ENCODE results near the gene KYNU.

Gene KYNU

DNA sequence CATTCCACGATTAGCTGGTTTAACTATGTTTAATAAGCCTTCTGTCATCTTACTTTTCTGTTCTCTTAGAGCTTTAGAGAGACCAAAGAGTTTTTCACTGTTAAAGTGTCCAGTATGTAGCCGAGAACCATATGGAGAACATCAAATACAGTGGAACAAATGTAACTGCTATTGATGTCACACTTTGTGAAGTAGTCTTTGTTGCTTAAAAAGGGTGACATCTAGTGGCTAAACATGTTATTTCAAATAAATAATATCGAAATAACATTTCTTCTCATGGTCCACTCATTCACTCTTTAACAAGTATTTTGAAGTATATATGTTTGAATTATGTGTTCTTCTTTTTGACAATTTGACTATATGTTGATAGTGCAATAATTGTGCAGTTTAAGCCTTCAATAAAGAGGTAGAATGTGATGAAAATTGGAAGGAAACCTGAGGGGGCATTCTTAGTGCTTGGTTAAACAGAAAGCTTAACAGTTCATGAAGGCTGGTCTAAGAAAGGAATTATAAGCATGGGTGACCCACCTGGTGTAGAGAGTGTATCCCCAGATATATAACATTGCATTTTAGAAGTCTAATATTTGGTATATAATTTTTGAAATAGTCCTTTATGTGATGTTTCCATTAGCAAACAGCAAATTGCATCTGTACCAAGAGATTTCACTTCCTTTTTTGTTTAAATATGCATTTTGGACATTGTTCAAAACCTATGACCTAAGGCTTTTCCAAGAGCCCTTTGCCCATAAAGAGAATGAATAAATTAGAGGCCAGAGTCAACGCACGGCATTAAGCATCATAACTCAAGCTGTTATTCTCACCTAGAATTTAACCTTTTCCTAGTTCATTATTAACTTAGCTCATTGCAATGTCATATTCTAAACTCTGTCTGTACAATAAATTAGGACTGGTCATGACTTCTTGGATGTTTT is 112.1 kb downstream of the KYNU start:
- Histone ChIP-seq H3K4me1 (ENCODE audit: control insufficient read depth, low read length) (peaks cover 30% of the 10 kb centered on the region), H3K79me2 (ENCODE audit: control insufficient read depth, low read length) (no peaks in the 10 kb centered on the region), H4K20me1 (ENCODE audit: control insufficient read depth, insufficient read depth, low read depth, low read length) (no peaks in the 10 kb centered on the region), H3K4me3 (ENCODE audit: low read length) (no peak overlapping the region), H3K36me3 (ENCODE audit: control insufficient read depth, low read length) (no peaks in the 10 kb centered on the region; the same call in 1 of the 2 replicates), H3K9me3 (ENCODE audit: control insufficient read depth, insufficient read depth, low read length) (no peaks in the 10 kb centered on the region), H3K27me3 (ENCODE audit: control insufficient read depth, low read length) (no peaks in the 10 kb centered on the region), H3F3A (ENCODE audit: control insufficient read depth, insufficient read depth) (no peaks in the 10 kb centered on the region), H3K9me2 (replicated peaks; ENCODE audit: control insufficient read depth, low read length) (no peaks in the 10 kb centered on the region), H3K4me2 (ENCODE audit: low read length) (peak overlapping the region; percentile 43), H3K27ac (ENCODE audit: low read depth, low read length) (no peak overlapping the region)
- TF ChIP-seq EZH2phosphoT487 (IDR thresholded peaks at IDR 0.05; ENCODE audit: borderline replicate concordance, low read length) = no peak
- TF ChIP-seq, protein P1, sequence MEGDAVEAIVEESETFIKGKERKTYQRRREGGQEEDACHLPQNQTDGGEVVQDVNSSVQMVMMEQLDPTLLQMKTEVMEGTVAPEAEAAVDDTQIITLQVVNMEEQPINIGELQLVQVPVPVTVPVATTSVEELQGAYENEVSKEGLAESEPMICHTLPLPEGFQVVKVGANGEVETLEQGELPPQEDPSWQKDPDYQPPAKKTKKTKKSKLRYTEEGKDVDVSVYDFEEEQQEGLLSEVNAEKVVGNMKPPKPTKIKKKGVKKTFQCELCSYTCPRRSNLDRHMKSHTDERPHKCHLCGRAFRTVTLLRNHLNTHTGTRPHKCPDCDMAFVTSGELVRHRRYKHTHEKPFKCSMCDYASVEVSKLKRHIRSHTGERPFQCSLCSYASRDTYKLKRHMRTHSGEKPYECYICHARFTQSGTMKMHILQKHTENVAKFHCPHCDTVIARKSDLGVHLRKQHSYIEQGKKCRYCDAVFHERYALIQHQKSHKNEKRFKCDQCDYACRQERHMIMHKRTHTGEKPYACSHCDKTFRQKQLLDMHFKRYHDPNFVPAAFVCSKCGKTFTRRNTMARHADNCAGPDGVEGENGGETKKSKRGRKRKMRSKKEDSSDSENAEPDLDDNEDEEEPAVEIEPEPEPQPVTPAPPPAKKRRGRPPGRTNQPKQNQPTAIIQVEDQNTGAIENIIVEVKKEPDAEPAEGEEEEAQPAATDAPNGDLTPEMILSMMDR (IDR thresholded peaks at IDR 0.05; ENCODE audit: low read depth, low read length, poor library complexity, severe bottlenecking) = peak; percentile 59

DNA sequence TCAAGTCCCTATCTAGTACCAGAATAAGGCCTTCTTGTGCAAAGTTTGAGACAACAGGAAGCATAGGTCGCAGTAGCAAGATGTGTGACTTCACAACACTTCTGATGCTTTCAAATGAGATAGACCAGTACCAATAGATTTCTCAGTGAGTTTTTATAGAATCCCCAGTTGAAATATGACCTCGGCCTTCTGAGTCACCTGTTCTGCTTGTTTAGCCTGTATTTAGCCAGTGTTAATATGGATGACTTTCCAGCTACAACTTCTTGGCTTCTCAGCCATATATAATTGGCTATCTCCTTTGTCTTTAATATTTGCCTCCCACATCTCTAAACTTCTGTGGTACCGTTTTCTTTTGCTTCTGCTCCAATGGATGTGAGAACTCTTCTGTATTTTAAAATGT is 113.8 kb downstream of the KYNU start:
- no peaks in the 10 kb centered on the region for H3K27me3 ChIP-seq (ENCODE audit: control insufficient read depth, low read length)
- no peak overlapping the region for H3K4me2 ChIP-seq (ENCODE audit: low read length)
- no peak overlapping the region for H3K27ac ChIP-seq (ENCODE audit: low read depth, low read length)
- H3K4me1 ChIP-seq (ENCODE audit: control insufficient read depth, low read length) = peaks cover 23% of the 10 kb centered on the region
- no peaks in the 10 kb centered on the region for H3F3A ChIP-seq (ENCODE audit: control insufficient read depth, insufficient read depth)
- no peaks in the 10 kb centered on the region for H3K79me2 ChIP-seq (ENCODE audit: control insufficient read depth, low read length)
- no peaks in the 10 kb centered on the region for H3K9me3 ChIP-seq (ENCODE audit: control insufficient read depth, insufficient read depth, low read length)
- H3K9me2 ChIP-seq (replicated peaks; ENCODE audit: control insufficient read depth, low read length) = no peaks in the 10 kb centered on the region
- H3K4me3 ChIP-seq (ENCODE audit: low read length) = no peak overlapping the region
- no peaks in the 10 kb centered on the region for H4K20me1 ChIP-seq (ENCODE audit: control insufficient read depth, insufficient read depth, low read depth, low read length)
- no peaks in the 10 kb centered on the region; the same call in 1 of the 2 replicates for H3K36me3 ChIP-seq (ENCODE audit: control insufficient read depth, low read length)
- no peak for TF ChIP-seq EZH2phosphoT487 (IDR thresholded peaks at IDR 0.05; ENCODE audit: borderline replicate concordance, low read length)
- TF ChIP-seq, protein P1 (IDR thresholded peaks at IDR 0.05; ENCODE audit: low read depth, low read length, poor library complexity, severe bottlenecking) = no peak

DNA sequence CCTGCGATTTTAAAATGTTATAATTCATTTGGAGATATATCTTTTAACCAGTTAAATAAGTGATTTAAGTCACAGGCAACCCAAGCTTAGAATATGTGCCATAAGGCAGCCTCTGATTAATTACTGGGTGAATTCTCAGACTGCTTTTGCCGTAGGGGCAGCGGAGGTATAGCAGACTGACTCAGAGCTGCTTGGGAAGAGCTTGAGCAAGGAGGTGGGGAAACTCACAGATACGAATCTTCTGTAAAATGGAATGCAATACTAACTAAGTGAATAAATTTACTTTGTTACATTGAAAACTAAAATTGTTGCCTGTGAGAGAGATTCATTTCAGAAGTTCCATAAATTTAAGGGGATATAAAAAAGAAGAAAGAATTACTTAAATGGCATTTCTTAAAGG is 115.4 kb downstream of the KYNU start:
- Histone ChIP-seq H3K4me2 (ENCODE audit: low read length) (no peak overlapping the region), H3F3A (ENCODE audit: control insufficient read depth, insufficient read depth) (no peaks in the 10 kb centered on the region), H3K9me3 (ENCODE audit: control insufficient read depth, insufficient read depth, low read length) (no peaks in the 10 kb centered on the region), H3K27me3 (ENCODE audit: control insufficient read depth, low read length) (no peaks in the 10 kb centered on the region), H4K20me1 (ENCODE audit: control insufficient read depth, insufficient read depth, low read depth, low read length) (no peaks in the 10 kb centered on the region), H3K36me3 (ENCODE audit: control insufficient read depth, low read length) (no peaks in the 10 kb centered on the region), H3K79me2 (ENCODE audit: control insufficient read depth, low read length) (no peaks in the 10 kb centered on the region), H3K4me1 (ENCODE audit: control insufficient read depth, low read length) (peaks cover 21% of the 10 kb centered on the region), H3K27ac (ENCODE audit: low read depth, low read length) (no peak overlapping the region), H3K9me2 (replicated peaks; ENCODE audit: control insufficient read depth, low read length) (no peaks in the 10 kb centered on the region), H3K4me3 (ENCODE audit: low read length) (no peak overlapping the region)
- TF ChIP-seq, protein P1 (IDR thresholded peaks at IDR 0.05; ENCODE audit: low read depth, low read length, poor library complexity, severe bottlenecking) = no peak
- no peak for TF ChIP-seq EZH2phosphoT487 (IDR thresholded peaks at IDR 0.05; ENCODE audit: borderline replicate concordance, low read length)
